Panc1 (cell line): ENCODE results near the gene GSKIP. TPM values are rescaled to one million over a fixed set of nuclear protein-coding genes. Genes with fewer than 3 reads are reported as not detected.

Source experiments
- ATAC-seq: fragments of 200-7000 bp; cut with Tn5 transposase; 2 replicates; pipeline ENCODE4 v1.9.1; 2020; ENCODE audit warnings: mild to moderate bottlenecking, moderate library complexity
- BruUV-seq: library from RNA; stranded (reverse); fragments of 400-500 nt; replicated peaks from 2 replicates; lab custom pipeline; 2021; lab: Mats Ljungman, UMichigan
- CTCF ChIA-PET: fragments of 300-600 bp; sonication (Branson Sonifier 250); formaldehyde crosslinking; loops from one replicate; lab custom pipeline; 2022; ENCODE audit warnings: antibody characterized with exemption; lab: Charles Lee
- POLR2A ChIA-PET: fragments of 300-600 bp; sonication (Branson Sonifier 250); formaldehyde crosslinking; loops from one replicate; lab custom pipeline; 2022; ENCODE audit warnings: antibody characterized with exemption; lab: Charles Lee
- DNase-seq: peaks from one replicate; pipeline ENCODE4 v3.0.0-alpha.2; 2010; ENCODE audit warnings: low read depth, low spot score
- H3K27ac ChIP-seq: 2 replicates; pipeline ENCODE4 v1.5.1; 2011; ENCODE audit warnings: mild to moderate bottlenecking, low read length, inconsistent platforms
- H3K27me3 ChIP-seq: fragments of 200-500 bp; sonication (Bioruptor generic); 2 replicates; pipeline ENCODE4 v1.6.0; 2014; ENCODE audit warnings: low read length, inconsistent platforms; ENCODE audit not compliant: control insufficient read depth, insufficient read depth
- H3K36me3 ChIP-seq: fragments of 200-500 bp; sonication (Bioruptor generic); 2 replicates; pipeline ENCODE4 v1.5.1; 2014; ENCODE audit warnings: inconsistent platforms, mild to moderate bottlenecking, low read length, moderate library complexity; ENCODE audit not compliant: control insufficient read depth, insufficient read depth
- H3K4me1 ChIP-seq: 2 replicates; pipeline ENCODE4 v1.5.1; 2011; ENCODE audit warnings: inconsistent platforms, mild to moderate bottlenecking, low read length, moderate library complexity; ENCODE audit not compliant: control insufficient read depth, insufficient read depth
- H3K4me3 ChIP-seq, 2 experiments: 2 replicates each; pipeline ENCODE4 v1.5.1; 2011 to 2012; ENCODE audit warnings: low read depth in 2 of 2, low read length in 2 of 2, mild to moderate bottlenecking in 2 of 2, inconsistent platforms in 1 of 2, moderate library complexity in 1 of 2
- H3K9me3 ChIP-seq: fragments of 200-500 bp; sonication (Bioruptor generic); 2 replicates; pipeline ENCODE4 v1.5.1; 2014; ENCODE audit warnings: low read depth, mild to moderate bottlenecking, inconsistent platforms, low read length, moderate library complexity; ENCODE audit not compliant: control insufficient read depth, insufficient read depth
- CTCF ChIP-seq: fragments of 450-650 bp; IDR thresholded peaks from 2 replicates; pipeline ENCODE4 v1.5.1; 2017; ENCODE audit warnings: mild to moderate bottlenecking
- POLR2AphosphoS5 ChIP-seq: IDR thresholded peaks from 2 replicates; pipeline ENCODE4 v1.6.1; 2012; ENCODE audit warnings: mild to moderate bottlenecking, low read depth, low read length, moderate library complexity
- REST ChIP-seq, 2 experiments: IDR thresholded peaks; 2 replicates each; pipeline ENCODE4 v1.6.1; 2011 to 2012; ENCODE audit warnings: low read depth in 2 of 2, control low read depth in 1 of 2, low read length in 1 of 2, mild to moderate bottlenecking in 1 of 2, moderate library complexity in 1 of 2; ENCODE audit not compliant: insufficient read depth in 1 of 2
- SIN3A ChIP-seq: IDR thresholded peaks from 2 replicates; pipeline ENCODE4 v1.6.1; 2012; ENCODE audit warnings: low read depth, mild to moderate bottlenecking, low read length, moderate library complexity, borderline replicate concordance; ENCODE audit not compliant: insufficient read depth
- TCF7L2 ChIP-seq: IDR thresholded peaks from 2 replicates; pipeline ENCODE4 v1.6.1; 2011; ENCODE audit warnings: mild to moderate bottlenecking, low read depth, low read length, inconsistent platforms
- in situ Hi-C: cut with HindIII; loops from 2 replicates; pipeline ENCODE4 v1.10.0; 2016; ENCODE audit warnings: low sequenced_read_pairs, low pct_unique_long_range_greater_than_20kb
- intact Hi-C: fragments of 100-400 bp; cut with micrococcal nuclease; formaldehyde crosslinking; loops from one replicate; pipeline ENCODE4 v1.10.0; 2022; ENCODE audit not compliant: unreplicated experiment
- total RNA-seq: library from RNA; stranded (reverse); gene quantifications from one replicate; pipeline ENCODE4 v1.2.1, GENCODE V29; 2021; ENCODE audit not compliant: unreplicated experiment

The GSKIP gene
- total RNA-seq, 1 experiment from 2014 or later, result 11.1 TPM

DNA sequence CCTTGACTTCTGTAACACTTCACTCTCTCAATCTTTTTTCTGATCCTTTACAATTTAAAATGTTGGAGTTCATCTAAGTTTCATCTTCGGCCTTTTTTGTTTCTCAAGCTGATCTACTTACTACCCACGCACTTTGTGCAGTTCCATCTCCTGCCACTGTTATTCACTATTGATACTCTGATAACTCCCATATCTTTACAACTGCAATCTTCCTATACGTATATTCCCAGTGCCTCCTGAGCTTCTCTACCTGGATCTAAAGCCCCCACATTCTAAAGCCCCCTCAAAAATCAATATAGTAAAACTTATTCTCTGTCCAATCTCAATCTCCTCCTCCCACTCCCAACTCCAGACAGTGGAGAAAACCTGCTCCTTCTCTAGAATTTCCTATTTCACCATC lies 6.1 kb upstream of the GSKIP start:
- intact Hi-C loops, result no loop called here
- Histone ChIP-seq H3K36me3 (no peaks in the 10 kb centered on the region), H3K9me3 (no peaks in the 10 kb centered on the region), H3K4me1 (peaks cover 9% of the 10 kb centered on the region), H3K27me3 (no peaks in the 10 kb centered on the region), H3K4me3 (no peak overlapping the region), H3K27ac (no peak overlapping the region)
- no TSS peak for BruUV-seq
- in situ Hi-C loops, result no loop called here
- TF ChIP-seq TCF7L2 (no peak), REST (IDR thresholded peaks at IDR 0.05; ENCODE audit: insufficient read depth in 1 of 2, low read depth in 2 of 2, low read length in 1 of 2) (no peak), CTCF (no peak; the same call in 1 of the 2 replicates), SIN3A (no peak), POLR2AphosphoS5 (no peak)
- CTCF ChIA-PET, result no interaction called here
- DNase-seq (no peak), ATAC-seq (no peak)
- POLR2A ChIA-PET, result no interaction called here

GRCh38 chr14:96359959-96360358 lies 3.4 kb upstream of the GSKIP start:
- intact Hi-C loops, result no loop called here
- ChIA-PET CTCF (no interaction called here), POLR2A (no interaction called here)
- TF ChIP-seq POLR2AphosphoS5 (no peak), SIN3A (no peak)
- in situ Hi-C loops, result no loop called here
- ATAC-seq (no peak), DNase-seq (no peak)
- BruUV-seq, result no TSS peak
- Histone ChIP-seq H3K27me3 (no peaks in the 10 kb centered on the region), H3K4me3 (no peak overlapping the region), H3K27ac (no peak overlapping the region), H3K4me1 (peaks cover 12% of the 10 kb centered on the region), H3K9me3 (no peaks in the 10 kb centered on the region), H3K36me3 (peaks cover 8% of the 10 kb centered on the region; the same call in 1 of the 2 replicates)

- no TSS peak for BruUV-seq
- CTCF ChIA-PET, result no interaction called here
- Histone ChIP-seq H3K4me1 (peaks cover 9% of the 10 kb centered on the region), H3K27ac (peak overlapping the region; percentile 66), H3K27me3 (no peaks in the 10 kb centered on the region), H3K4me3 (peak overlapping the region; percentile 77 to 86), H3K9me3 (no peaks in the 10 kb centered on the region), H3K36me3 (peaks cover 8% of the 10 kb centered on the region; the same call in 1 of the 2 replicates)
- in situ Hi-C loops, result no loop called here
- peak; percentile 36 for ATAC-seq
- TF ChIP-seq SIN3A, result 0 out of 2 replicates have a peak, but pooled peaks have one; percentile 30
- no peak for TF ChIP-seq CTCF
- POLR2A ChIA-PET, result no interaction called here
- intact Hi-C loops, result no loop called here
- DNase-seq, result peak; percentile 56
These were observed 1.0 kb upstream of the GSKIP start for GRCh38 chr14:96362071-96362964.
